Fibroblast of lung (primary cell): Measurements from ENCODE around the gene DNAH3.

Source experiments
- CTCF ChIP-seq, 2 donors: IDR thresholded peaks in 1 of 2; conservative IDR thresholded peaks in 1 of 2; 1 replicate in 1 of 2; 2 replicates in 1 of 2; pipeline ENCODE4 v1.5.1; 2011 to 2012; ENCODE audit warnings: low read length in 2 of 2, control low read depth in 1 of 2, inconsistent platforms in 1 of 2, low read depth in 1 of 2, mild to moderate bottlenecking in 1 of 2
- EZH2 ChIP-seq: IDR thresholded peaks from 2 replicates; pipeline ENCODE4 v1.5.1; 2012; ENCODE audit warnings: low read length, control low read depth, mild to moderate bottlenecking; ENCODE audit errors: missing control alignments

- TF ChIP-seq CTCF (conservative IDR thresholded peaks at IDR 0.05 in 1 of 2, IDR thresholded peaks at IDR 0.05 in 1 of 2; ENCODE audit: low read depth in 1 of 2, low read length in 2 of 2) (no peak), EZH2 (no peak)
Measured at GRCh38 chr16:20916289-20916688, 234.4 kb downstream of the DNAH3 start.
